Retinal pigment epithelial cell (primary cell): Measurements from ENCODE around the gene ZNF879.
A peak's percentile ranks its signal among the peaks of the same experiment; 100 is the strongest.

ENCODE experiments used
- DNase-seq: peaks from one replicate; pipeline ENCODE4 v3.0.0-alpha.2; 2010; ENCODE audit warnings: low read depth
- H3K4me3 ChIP-seq: 2 replicates; pipeline ENCODE4 v1.5.1; 2011; ENCODE audit warnings: mild to moderate bottlenecking, low read length, control low read depth, moderate library complexity
- CTCF ChIP-seq: conservative IDR thresholded peaks from 2 replicates; pipeline ENCODE4 v1.5.1; 2011; ENCODE audit warnings: low read depth, low read length, control low read depth, inconsistent platforms

The ZNF879 gene

DNA sequence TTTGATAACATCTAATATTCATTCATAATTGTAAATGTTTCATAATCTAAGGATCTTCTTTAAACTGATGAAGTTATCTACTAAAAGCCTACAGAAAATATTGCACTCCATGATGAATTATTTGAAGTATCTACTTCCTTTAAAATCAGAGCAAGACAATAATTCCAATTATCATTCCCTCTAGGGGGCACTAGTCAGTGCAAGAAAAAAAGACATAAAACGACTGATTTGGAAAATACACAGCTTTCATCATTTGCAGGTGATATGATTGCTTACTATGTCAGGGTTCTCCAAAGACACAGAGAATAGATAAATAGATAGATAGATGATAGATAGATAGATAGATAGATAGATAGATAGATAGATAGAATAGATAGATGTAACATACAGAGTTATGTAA is 14.9 kb upstream of the ZNF879 start:
- no peak overlapping the region for H3K4me3 ChIP-seq
- no peak for DNase-seq
- TF ChIP-seq CTCF: peak; percentile 4

DNA sequence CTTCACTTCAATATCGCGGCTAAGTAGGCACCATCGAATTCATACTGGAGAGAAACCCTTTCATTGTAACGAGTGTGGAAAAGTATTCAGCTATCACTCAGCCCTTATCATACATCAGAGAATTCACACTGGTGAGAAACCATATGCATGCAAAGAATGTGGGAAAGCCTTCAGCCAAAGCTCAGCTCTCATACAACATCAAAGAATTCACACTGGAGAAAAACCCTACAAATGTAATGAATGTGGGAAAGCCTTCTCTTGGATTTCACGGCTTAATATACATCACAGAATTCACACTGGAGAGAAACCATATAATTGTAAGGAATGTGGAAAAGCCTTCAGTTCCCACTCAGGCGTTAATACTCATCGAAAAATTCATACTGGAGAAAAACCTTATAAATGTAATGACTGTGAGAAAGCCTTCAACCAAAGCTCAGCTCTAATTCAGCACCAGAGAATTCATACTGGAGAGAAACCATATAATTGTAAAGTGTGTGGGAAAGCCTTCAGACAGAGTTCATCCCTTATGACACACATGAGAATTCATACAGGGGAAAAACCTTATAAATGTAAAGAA is 9.5 kb downstream of the ZNF879 start:
- TF ChIP-seq CTCF: no peak
- no peak overlapping the region for H3K4me3 ChIP-seq
- DNase-seq: no peak

GRCh38 chr5:179044765-179045164 is 21.2 kb downstream of the ZNF879 start:
- DNase-seq: no peak

GRCh38 chr5:179051784-179052183 is 28.2 kb downstream of the ZNF879 start:
- DNase-seq: no peak
- H3K4me3 ChIP-seq: no peak overlapping the region
- no peak for TF ChIP-seq CTCF

More at GRCh38 chr5:179044765-179045164, 21.2 kb downstream of the ZNF879 start:
- TF ChIP-seq CTCF: no peak
- no peak overlapping the region for H3K4me3 ChIP-seq

GRCh38 chr5:179054036-179054785 is 30.6 kb downstream of the ZNF879 start:
- H3K4me3 ChIP-seq: no peak overlapping the region
- no peak for DNase-seq
- no peak for TF ChIP-seq CTCF

GRCh38 chr5:179054876-179055275 is 31.3 kb downstream of the ZNF879 start:
- no peak overlapping the region for H3K4me3 ChIP-seq
- no peak for TF ChIP-seq CTCF
- DNase-seq: no peak

DNA sequence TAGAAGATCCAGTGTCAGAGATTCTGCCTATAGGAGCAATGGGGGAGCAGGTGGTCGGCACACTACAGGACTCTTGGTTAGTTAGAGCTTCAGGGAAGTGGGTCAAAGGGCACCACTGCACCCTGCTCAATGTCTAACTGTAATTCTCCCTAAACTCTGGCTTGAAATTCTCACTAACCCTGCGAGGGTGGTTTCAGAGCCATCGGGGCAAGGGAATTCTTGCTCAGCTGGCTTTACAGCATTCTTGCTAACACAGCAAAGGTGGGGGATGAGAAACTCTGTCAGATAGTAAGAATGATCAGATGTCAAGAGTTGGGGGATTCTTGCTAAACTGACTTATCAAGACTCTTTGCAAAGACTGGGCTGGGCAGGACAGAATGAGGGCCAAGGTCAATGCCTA is 31.8 kb downstream of the ZNF879 start:
- no peak for DNase-seq
- no peak overlapping the region for H3K4me3 ChIP-seq
- no peak for TF ChIP-seq CTCF
